H9 (cell line): ENCODE measurements around the gene THEM4. TPM values are rescaled to one million over a fixed set of nuclear protein-coding genes. Genes with fewer than 3 reads are reported as not detected.

Experiments used
- DNase-seq: peaks from one replicate; pipeline ENCODE4 v3.0.0-alpha.2; 2017
- H2AFZ ChIP-seq: one replicate; pipeline ENCODE4 v1.6.1; 2013; ENCODE audit warnings: mild to moderate bottlenecking, low read length, control low read depth, moderate library complexity
- H2AK5ac ChIP-seq: 2 replicates; pipeline ENCODE4 v1.6.1; 2013; ENCODE audit warnings: low read length, control low read depth, mixed read lengths; ENCODE audit not compliant: insufficient read length
- H2BK120ac ChIP-seq: one replicate; pipeline ENCODE4 v1.6.1; 2013; ENCODE audit warnings: low read depth, mild to moderate bottlenecking, low read length, control low read depth, inconsistent platforms; ENCODE audit not compliant: poor library complexity, severe bottlenecking
- H2BK12ac ChIP-seq: 2 replicates; pipeline ENCODE4 v1.6.1; 2013; ENCODE audit warnings: low read length, control low read depth, mixed read lengths, low read depth; ENCODE audit not compliant: insufficient read length
- H2BK15ac ChIP-seq: 2 replicates; pipeline ENCODE4 v1.6.1; 2013; ENCODE audit warnings: low read depth, low read length, control low read depth
- H2BK20ac ChIP-seq: one replicate; pipeline ENCODE4 v1.6.1; 2013; ENCODE audit warnings: low read depth, mild to moderate bottlenecking, low read length, control low read depth, inconsistent platforms; ENCODE audit not compliant: poor library complexity, severe bottlenecking
- H2BK5ac ChIP-seq: 2 replicates; pipeline ENCODE4 v1.6.1; 2013; ENCODE audit warnings: low read length, control low read depth, mixed read lengths; ENCODE audit not compliant: insufficient read length
- H3K14ac ChIP-seq: 2 replicates; pipeline ENCODE4 v1.6.1; 2013; ENCODE audit warnings: low read length, control low read depth; ENCODE audit not compliant: insufficient read depth
- H3K18ac ChIP-seq: 2 replicates; pipeline ENCODE4 v1.6.1; 2013; ENCODE audit warnings: low read depth, mild to moderate bottlenecking, mixed read lengths, low read length, control low read depth; ENCODE audit not compliant: insufficient read length
- H3K23ac ChIP-seq: 2 replicates; pipeline ENCODE4 v1.6.1; 2013; ENCODE audit warnings: low read length, control low read depth, mixed read lengths, low read depth; ENCODE audit not compliant: insufficient read length
- H3K23me2 ChIP-seq: 2 replicates; pipeline ENCODE4 v1.6.1; 2013; ENCODE audit warnings: low read depth, mild to moderate bottlenecking, mixed read lengths, low read length, control low read depth; ENCODE audit not compliant: insufficient read length, poor library complexity, severe bottlenecking
- H3K27ac ChIP-seq: 2 replicates; pipeline ENCODE4 v1.5.1; 2013; ENCODE audit warnings: low read length, control low read depth, mixed read lengths, low read depth; ENCODE audit not compliant: insufficient read length
- H3K27me3 ChIP-seq: 2 replicates; pipeline ENCODE4 v1.6.1; 2013; ENCODE audit warnings: low read length, control low read depth, inconsistent platforms; ENCODE audit not compliant: insufficient read depth
- H3K4ac ChIP-seq: 2 replicates; pipeline ENCODE4 v1.6.1; 2013; ENCODE audit warnings: low read depth, mild to moderate bottlenecking, control low read depth, inconsistent platforms, low read length, moderate library complexity
- H3K4me1 ChIP-seq: 2 replicates; pipeline ENCODE4 v1.6.1; 2013; ENCODE audit warnings: low read length, control low read depth, inconsistent platforms; ENCODE audit not compliant: insufficient read depth
- H3K4me2 ChIP-seq: 2 replicates; pipeline ENCODE4 v1.6.1; 2013; ENCODE audit warnings: low read length, control low read depth, mixed read lengths; ENCODE audit not compliant: insufficient read length, insufficient read depth
- H3K56ac ChIP-seq: 2 replicates; pipeline ENCODE4 v1.6.1; 2013; ENCODE audit warnings: low read depth, mild to moderate bottlenecking, mixed read lengths, low read length, control low read depth; ENCODE audit not compliant: insufficient read length
- H3K79me1 ChIP-seq: 2 replicates; pipeline ENCODE4 v1.6.1; 2013; ENCODE audit warnings: low read depth, mild to moderate bottlenecking, moderate library complexity, low read length, control low read depth, inconsistent platforms; ENCODE audit not compliant: insufficient read depth, poor library complexity, severe bottlenecking
- H3K79me2 ChIP-seq: 2 replicates; pipeline ENCODE4 v1.6.1; 2013; ENCODE audit warnings: low read length, control low read depth, inconsistent platforms; ENCODE audit not compliant: insufficient read depth
- H3K9ac ChIP-seq: 2 replicates; pipeline ENCODE4 v1.6.1; 2013; ENCODE audit warnings: low read length, control low read depth, mixed read lengths; ENCODE audit not compliant: insufficient read length; ENCODE audit errors: extremely low read depth
- H3K9me3 ChIP-seq: one replicate; pipeline ENCODE4 v1.6.1; 2013; ENCODE audit warnings: low read depth, low read length, inconsistent platforms; ENCODE audit not compliant: control insufficient read depth
- H3T11ph ChIP-seq: one replicate; pipeline ENCODE4 v1.6.1; 2013; ENCODE audit warnings: mild to moderate bottlenecking, low read length, control low read depth, inconsistent platforms
- H4K20me1 ChIP-seq: one replicate; pipeline ENCODE4 v1.6.1; 2013; ENCODE audit not compliant: control insufficient read depth, insufficient read length, insufficient read depth
- H4K5ac ChIP-seq: 2 replicates; pipeline ENCODE4 v1.6.1; 2013; ENCODE audit warnings: low read depth, mild to moderate bottlenecking, mixed read lengths, low read length, control low read depth; ENCODE audit not compliant: insufficient read length
- H4K8ac ChIP-seq: replicated peaks from 2 replicates; pipeline ENCODE4 v1.6.1; 2013; ENCODE audit warnings: low read length, control low read depth, mixed read lengths, low read depth; ENCODE audit not compliant: insufficient read length
- H4K91ac ChIP-seq: 2 replicates; pipeline ENCODE4 v1.6.1; 2013; ENCODE audit warnings: low read depth, mild to moderate bottlenecking, moderate library complexity, mixed read lengths, low read length, control low read depth; ENCODE audit not compliant: insufficient read length
- H3K27ac Mint-ChIP-seq, 3 experiments: 2 replicates in 2 of 3; 3 replicates in 1 of 3; pipeline ENCODE4 v1.8.0; 2020 to 2021; ENCODE audit warnings: mixed read lengths in 3 of 3, mild to moderate bottlenecking in 1 of 3, moderate library complexity in 1 of 3
- H3K27me3 Mint-ChIP-seq: 2 replicates; pipeline ENCODE4 v1.8.0; 2021; ENCODE audit warnings: low read depth, mild to moderate bottlenecking, moderate library complexity, mixed read lengths
- H3K36me3 Mint-ChIP-seq, 3 experiments: 2 replicates in 2 of 3; 3 replicates in 1 of 3; pipeline ENCODE4 v1.8.0; 2020 to 2021; ENCODE audit warnings: low read depth in 3 of 3, mixed read lengths in 3 of 3; ENCODE audit not compliant: insufficient read depth in 1 of 3
- H3K4me1 Mint-ChIP-seq, 2 experiments: 2 replicates each; pipeline ENCODE4 v1.8.0; 2020; ENCODE audit warnings: mixed read lengths in 2 of 2
- H3K4me3 Mint-ChIP-seq, 2 experiments: 2 replicates in 1 of 2; 3 replicates in 1 of 2; pipeline ENCODE4 v1.8.0; 2020 to 2021; ENCODE audit warnings: mild to moderate bottlenecking in 2 of 2, mixed read lengths in 2 of 2, moderate library complexity in 1 of 2
- H3K9me3 Mint-ChIP-seq, 2 experiments: 2 replicates in 1 of 2; 3 replicates in 1 of 2; pipeline ENCODE4 v1.8.0; 2020; ENCODE audit warnings: mild to moderate bottlenecking in 2 of 2, mixed read lengths in 2 of 2, moderate library complexity in 1 of 2
- WGBS: extraction: QIAGEN DNeasy Blood & Tissue Kit; methylation state at CpG from one replicate; pipeline ENCODE4 v1.1.7; 2013; ENCODE audit warnings: missing lambda C conversion rate, low lambda C conversion rate, mixed read lengths; ENCODE audit not compliant: insufficient read length; ENCODE audit errors: extremely low coverage; 5-methylcytosine and 5-hydroxymethylcytosine counted together
- total RNA-seq: library from RNA; stranded (reverse); gene quantifications from 2 replicates; pipeline ENCODE4 v1.2.1, GENCODE V29; 2021
- TF ChIP-seq, protein P1 (sequence below): fragments of 200-600 bp; sonication (generic); conservative IDR thresholded peaks from 3 replicates; pipeline ENCODE4 v1.8.0; 2021; ENCODE audit warnings: antibody characterized with exemption, mild to moderate bottlenecking

Gene THEM4
- total RNA-seq, 1 experiment from 2014 or later: 10.5 TPM

DNA sequence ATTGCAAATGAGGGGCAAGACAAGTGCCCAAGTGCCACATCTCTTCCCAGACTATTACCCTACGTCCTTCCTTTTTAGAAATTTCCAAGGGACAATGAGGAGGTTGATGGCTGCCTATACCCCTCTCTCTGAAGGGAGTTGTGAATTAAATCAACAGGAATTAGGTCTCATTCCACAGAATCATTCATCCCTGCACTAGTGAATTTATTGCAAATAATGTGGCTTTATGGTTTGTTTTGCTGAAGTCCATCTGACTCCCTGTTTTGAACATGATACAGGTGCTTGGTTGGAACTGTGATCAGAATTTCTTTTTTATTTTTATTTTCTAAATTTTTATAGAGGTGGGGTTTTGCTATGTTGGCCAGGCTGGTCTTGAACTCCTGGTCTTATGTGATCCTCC is 34.3 kb upstream of the THEM4 start:
- no peaks in the 10 kb centered on the region for H3K9me3 Mint-ChIP-seq
- H3K9me3 ChIP-seq: no peaks in the 10 kb centered on the region
- H4K20me1 ChIP-seq: no peaks in the 10 kb centered on the region
- no peak overlapping the region for H4K5ac ChIP-seq
- H3K9ac ChIP-seq: no peak overlapping the region
- no peak overlapping the region for H3K27ac ChIP-seq
- H2BK15ac ChIP-seq: no peak overlapping the region
- H3K18ac ChIP-seq: no peak overlapping the region
- H4K8ac ChIP-seq: no peak overlapping the region
- H3T11ph ChIP-seq: no peak overlapping the region
- H3K23ac ChIP-seq: no peak overlapping the region
- no peak overlapping the region for H4K91ac ChIP-seq
- TF ChIP-seq, protein P1, sequence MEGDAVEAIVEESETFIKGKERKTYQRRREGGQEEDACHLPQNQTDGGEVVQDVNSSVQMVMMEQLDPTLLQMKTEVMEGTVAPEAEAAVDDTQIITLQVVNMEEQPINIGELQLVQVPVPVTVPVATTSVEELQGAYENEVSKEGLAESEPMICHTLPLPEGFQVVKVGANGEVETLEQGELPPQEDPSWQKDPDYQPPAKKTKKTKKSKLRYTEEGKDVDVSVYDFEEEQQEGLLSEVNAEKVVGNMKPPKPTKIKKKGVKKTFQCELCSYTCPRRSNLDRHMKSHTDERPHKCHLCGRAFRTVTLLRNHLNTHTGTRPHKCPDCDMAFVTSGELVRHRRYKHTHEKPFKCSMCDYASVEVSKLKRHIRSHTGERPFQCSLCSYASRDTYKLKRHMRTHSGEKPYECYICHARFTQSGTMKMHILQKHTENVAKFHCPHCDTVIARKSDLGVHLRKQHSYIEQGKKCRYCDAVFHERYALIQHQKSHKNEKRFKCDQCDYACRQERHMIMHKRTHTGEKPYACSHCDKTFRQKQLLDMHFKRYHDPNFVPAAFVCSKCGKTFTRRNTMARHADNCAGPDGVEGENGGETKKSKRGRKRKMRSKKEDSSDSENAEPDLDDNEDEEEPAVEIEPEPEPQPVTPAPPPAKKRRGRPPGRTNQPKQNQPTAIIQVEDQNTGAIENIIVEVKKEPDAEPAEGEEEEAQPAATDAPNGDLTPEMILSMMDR: no peak
- no peaks in the 10 kb centered on the region for H3K23me2 ChIP-seq
- H2BK120ac ChIP-seq: no peak overlapping the region
- H2BK5ac ChIP-seq: no peak overlapping the region
- H3K4me3 Mint-ChIP-seq: no peak overlapping the region
- peaks cover 9 to 19% of the 10 kb centered on the region in 2 experiments for H3K4me1 Mint-ChIP-seq
- H2BK12ac ChIP-seq: no peak overlapping the region
- no peak overlapping the region for H2BK20ac ChIP-seq
- no peak for DNase-seq
- no peak overlapping the region for H3K56ac ChIP-seq
- H3K36me3 Mint-ChIP-seq: no peaks in the 10 kb centered on the region; a peak in 1 of 7 replicates
- H3K79me2 ChIP-seq: no peaks in the 10 kb centered on the region
- H3K4me2 ChIP-seq: no peak overlapping the region
- H3K27me3 Mint-ChIP-seq: no peaks in the 10 kb centered on the region; the same call in 1 of the 2 replicates
- no peaks in the 10 kb centered on the region for H3K27me3 ChIP-seq
- no peak overlapping the region for H2AK5ac ChIP-seq
- H3K4ac ChIP-seq: no peak overlapping the region
- H3K4me1 ChIP-seq: no peaks in the 10 kb centered on the region; the same call in 1 of the 2 replicates
- no peak overlapping the region for H2AFZ ChIP-seq
- no CpG with 5 or more reads among the region's 1 CpG for WGBS
- no peaks in the 10 kb centered on the region for H3K79me1 ChIP-seq
- no peak overlapping the region for H3K27ac Mint-ChIP-seq
- H3K14ac ChIP-seq: no peak overlapping the region
